SH-SY5Y (cell line): ENCODE data around the gene YWHAG.

Experiments
- GATA2 ChIP-seq: IDR thresholded peaks from 2 replicates; pipeline ENCODE4 v1.6.1; 2011; ENCODE audit warnings: mild to moderate bottlenecking, low read depth, low read length
- GATA3 ChIP-seq: IDR thresholded peaks from 2 replicates; pipeline ENCODE4 v1.6.1; 2011; ENCODE audit warnings: low read depth, mild to moderate bottlenecking, low read length, moderate library complexity

YWHAG gene

GRCh38 chr7:76358481-76359110, at the start of gene YWHAG:
TSS of gene YWHAG (minus strand) at chr7:76358991. CDS start at chr7:76358808, 183 bp downstream.
- TF ChIP-seq GATA3: no peak
- TF ChIP-seq GATA2: no peak

DNA sequence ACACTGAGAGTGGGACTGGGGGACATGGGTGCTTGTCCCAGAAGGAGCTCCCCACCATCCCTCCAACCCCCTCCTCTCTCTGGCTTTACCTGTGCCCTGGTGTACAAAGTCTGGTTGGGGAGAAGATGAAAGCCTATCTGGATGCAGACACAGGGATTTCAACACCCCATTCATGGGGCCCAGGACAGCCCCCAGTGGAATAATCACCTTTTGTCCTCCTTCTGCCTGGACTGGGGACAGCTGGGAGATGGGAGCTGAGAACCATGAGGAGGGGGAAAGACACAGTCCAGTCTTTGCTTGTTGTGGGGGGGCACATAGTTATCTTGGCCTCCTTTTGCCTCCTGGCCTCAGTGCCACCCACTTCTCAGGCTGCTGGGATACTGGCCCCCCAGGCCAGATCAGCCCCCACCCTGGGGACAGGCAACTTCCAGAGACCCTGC, 49.4 kb upstream of the YWHAG start:
- TF ChIP-seq GATA2 (no peak), GATA3 (no peak)

GRCh38 chr7:76407718-76408117, 48.9 kb upstream of the YWHAG start:
- no peak for TF ChIP-seq GATA2
- no peak for TF ChIP-seq GATA3

DNA sequence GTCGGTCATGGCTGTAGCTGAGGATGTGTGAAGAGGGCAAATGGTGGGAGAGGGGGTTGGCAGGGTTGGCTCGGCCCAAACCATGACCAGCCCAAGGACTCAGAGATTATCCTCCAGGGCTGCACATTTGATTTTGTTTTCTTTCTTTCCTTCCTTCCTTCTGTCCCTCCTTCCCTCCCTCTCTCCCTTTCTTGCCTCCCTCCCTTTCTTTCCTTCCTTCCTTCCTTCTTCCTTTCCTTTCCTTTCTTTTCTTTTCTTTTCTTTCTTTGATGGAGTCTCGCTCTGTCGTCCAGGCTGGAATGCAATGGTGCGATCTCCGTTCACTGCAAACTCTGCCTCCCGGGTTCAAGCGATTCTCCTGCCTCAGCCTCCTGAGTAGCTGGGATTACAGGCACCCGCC, 46.9 kb upstream of the YWHAG start:
- TF ChIP-seq GATA3: no peak
- TF ChIP-seq GATA2: no peak

- TF ChIP-seq GATA3: no peak
- TF ChIP-seq GATA2: no peak
These were observed 45.1 kb upstream of the YWHAG start for GRCh38 chr7:76403780-76404494.

DNA sequence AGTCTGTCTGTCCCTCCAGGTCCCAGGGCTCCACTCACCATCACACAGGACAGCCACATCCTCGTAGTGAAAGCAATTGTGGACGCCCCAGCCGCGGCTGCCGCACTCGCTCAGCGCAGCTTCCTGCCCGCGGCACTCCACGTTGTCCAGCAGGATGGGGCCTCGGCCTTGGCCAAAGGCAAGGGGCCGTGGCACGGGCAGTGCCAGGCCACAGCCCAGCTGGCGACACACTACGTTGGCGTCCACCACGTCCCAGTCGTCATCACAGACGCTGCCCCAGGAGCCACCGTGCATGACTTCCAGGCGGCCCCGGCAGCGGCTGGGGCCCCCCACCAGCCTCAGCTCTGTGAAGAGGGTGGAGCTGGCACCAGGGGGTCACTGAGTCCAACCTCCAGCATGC, 41.5 kb upstream of the YWHAG start:
- TF ChIP-seq GATA3 (no peak), GATA2 (no peak)

DNA sequence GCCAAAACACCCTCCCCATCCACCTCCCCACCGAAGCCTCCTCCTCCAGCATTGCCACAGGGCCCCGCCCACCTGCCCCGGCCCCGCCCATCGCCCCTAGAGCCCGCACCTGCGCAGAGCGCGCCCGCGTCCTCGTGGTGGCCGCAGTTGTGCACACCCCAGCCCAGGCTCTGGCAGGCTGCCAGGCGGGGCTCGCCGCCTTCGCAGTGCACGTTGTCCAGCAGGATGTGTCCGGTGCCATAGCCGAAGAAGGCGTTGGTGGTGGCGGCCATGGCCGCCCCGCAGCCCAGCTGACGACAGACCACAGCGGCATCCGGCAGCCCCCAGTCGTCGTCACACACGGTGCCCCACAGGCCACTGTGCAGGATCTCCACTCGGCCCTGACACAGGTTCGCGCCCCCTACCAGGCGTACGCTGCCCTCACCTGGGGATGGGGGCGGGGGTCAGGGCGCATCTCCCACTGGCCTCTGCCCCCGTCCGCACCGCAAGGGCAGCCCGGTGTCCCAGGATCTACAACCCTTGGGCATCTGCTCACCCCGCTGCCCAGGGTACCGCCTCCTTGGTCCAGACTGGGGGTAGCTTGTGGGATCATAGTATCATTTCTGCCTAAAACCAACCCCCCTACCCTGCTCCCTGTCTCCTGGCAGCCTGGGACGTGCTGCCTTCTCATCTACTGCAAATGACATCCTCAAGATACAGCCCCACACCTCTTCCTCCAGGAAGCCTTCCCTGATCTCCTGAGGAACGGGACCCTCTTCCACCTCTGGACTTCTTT, 38.8 kb upstream of the YWHAG start:
- no peak for TF ChIP-seq GATA3
- no peak for TF ChIP-seq GATA2

GRCh38 chr7:76396864-76397263, 38.1 kb upstream of the YWHAG start:
- no peak for TF ChIP-seq GATA3

- TF ChIP-seq GATA3 (no peak), GATA2 (no peak)
These were observed 37.4 kb upstream of the YWHAG start for GRCh38 chr7:76395965-76396726.

- TF ChIP-seq GATA3 (no peak), GATA2 (no peak)
These were observed 36.2 kb upstream of the YWHAG start for GRCh38 chr7:76394957-76395356.

DNA sequence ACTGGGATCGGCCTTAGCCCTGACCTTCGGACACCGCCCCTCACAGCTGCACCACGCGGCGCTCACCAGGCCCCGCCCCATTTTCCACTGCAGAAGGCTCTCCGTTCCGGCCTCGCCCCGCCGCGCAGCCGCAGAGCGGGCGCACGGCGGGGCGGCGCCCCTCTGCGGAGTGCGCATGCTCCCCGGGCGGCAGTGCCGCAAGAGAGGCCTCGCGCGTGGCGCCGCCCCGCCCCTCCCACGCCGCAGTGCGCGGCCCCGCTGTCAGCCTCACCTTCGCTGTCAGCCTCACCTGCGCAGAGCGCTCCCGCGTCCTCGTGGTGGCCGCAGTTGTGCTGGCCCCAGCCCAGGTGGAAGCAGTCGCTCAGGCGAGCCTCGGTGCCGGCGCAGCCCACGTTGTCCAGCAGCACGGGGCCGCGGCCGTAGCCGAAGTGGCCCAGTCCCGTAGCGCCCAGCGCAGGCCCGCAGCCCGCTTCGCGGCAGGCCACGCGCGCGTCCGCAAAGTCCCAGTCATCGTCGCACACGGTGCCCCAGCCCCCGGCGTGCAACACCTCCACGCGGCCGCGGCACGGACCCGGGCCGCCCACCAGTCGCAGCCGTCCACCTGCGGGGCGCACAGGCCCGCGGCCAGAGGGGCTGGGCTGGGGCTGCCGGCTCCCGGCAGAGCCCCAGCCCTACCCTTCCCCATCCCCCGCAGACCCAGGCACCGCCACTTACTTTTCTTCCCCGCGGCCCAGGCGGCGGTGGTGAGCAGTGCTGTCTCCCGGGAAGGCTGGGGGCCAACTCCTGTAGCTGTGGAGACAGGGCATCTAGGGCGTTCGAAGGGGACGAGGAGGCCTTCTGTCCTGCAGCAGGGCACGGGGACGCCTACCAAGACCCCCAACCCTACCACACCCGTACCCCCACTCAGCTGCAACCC, 34.6 kb upstream of the YWHAG start:
- TF ChIP-seq GATA3 (no peak), GATA2 (no peak)

DNA sequence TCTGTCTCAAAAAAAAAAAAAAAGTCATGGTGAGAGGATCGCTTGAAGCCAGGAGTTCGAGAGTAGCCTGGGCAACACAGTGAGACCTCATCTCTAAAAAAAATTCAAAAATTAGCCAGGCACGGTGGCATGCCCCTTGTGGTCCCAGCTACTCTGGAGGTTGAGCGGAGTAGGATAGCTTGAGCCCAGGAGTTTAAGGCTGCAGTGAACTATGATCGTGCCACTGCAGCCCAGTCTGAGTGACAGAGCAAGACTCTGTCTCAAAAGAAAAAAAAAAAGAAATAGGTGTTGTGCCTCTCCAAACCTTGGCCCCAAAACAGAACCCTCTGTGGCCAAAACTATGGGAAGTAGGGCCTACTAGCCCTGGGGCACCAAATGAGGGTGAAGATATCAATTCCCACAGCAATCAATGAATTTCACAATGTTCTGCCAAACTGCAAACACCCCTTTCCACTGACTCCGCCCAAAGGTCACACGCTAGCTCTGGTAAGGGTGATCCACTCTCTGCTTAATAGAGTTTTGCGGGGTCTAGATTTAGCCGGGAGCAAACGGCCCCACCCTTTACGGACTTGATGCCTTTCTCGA, 33.8 kb upstream of the YWHAG start:
- TF ChIP-seq GATA2: no peak; the same call in 1 of the 2 replicates
- no peak for TF ChIP-seq GATA3

DNA sequence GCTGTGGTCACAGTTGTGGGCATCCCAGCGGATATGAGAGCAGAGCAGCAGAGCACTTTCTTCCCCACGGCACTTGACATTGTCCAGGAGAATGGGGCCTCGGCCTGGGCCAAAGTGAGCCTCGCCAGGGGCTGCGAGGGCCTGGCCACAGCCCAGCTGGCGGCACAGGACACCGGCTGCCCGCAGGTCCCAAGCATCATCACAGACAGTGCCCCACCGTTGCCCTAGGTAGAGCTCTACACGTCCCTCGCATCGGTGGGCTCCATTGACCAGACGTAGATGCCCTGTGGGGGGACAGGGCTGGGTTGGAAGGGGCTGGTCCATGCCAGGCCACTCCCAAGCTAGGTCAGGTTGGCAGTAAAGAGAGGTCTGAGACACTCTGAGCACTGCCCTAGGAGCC, 31.3 kb upstream of the YWHAG start:
- TF ChIP-seq GATA3 (no peak), GATA2 (no peak)
